Measurements from ENCODE around the gene NCBP3.
"Not testable (repeated sequence)": the region's sequence is repeated elsewhere in the genome, so short reads cannot be mapped to it uniquely, and the experiment has no call there.

Gene NCBP3

GRCh38 chr17:3847165-3847670 is 1.2 kb upstream of the NCBP3 start:
- DNase-seq (ENCODE audit: low read depth) = no peak

GRCh38 chr17:3846437-3847164 is 555 bp upstream of the NCBP3 start:
- no peak for DNase-seq (ENCODE audit: low read depth)

GRCh38 chr17:3845291-3845620 is 790 bp downstream of the NCBP3 start:
- no peak for DNase-seq (ENCODE audit: low read depth)

- not testable (repeated sequence) for DNase-seq (ENCODE audit: low read depth)
Measured at GRCh38 chr17:3844556-3844955, 1.5 kb downstream of the NCBP3 start.

- DNase-seq (ENCODE audit: low read depth) = no peak
Measured at GRCh38 chr17:3843935-3844516, 2.0 kb downstream of the NCBP3 start.

GRCh38 chr17:3838206-3838605 is 7.8 kb downstream of the NCBP3 start:
- no peak for DNase-seq (ENCODE audit: low read depth)

- no peak for DNase-seq (ENCODE audit: low read depth)
Measured at GRCh38 chr17:3836551-3836950, 9.5 kb downstream of the NCBP3 start.

GRCh38 chr17:3835410-3836229 is 10.4 kb downstream of the NCBP3 start:
- no peak for DNase-seq (ENCODE audit: low read depth)

GRCh38 chr17:3834811-3835210 is 11.2 kb downstream of the NCBP3 start:
- no peak for DNase-seq (ENCODE audit: low read depth)

GRCh38 chr17:3828852-3829232 is 17.2 kb downstream of the NCBP3 start:
- no peak for DNase-seq (ENCODE audit: low read depth)

- no peak for DNase-seq (ENCODE audit: low read depth)
Measured at GRCh38 chr17:3828151-3828851, 17.7 kb downstream of the NCBP3 start.

- no peak for DNase-seq (ENCODE audit: low read depth)
Measured at GRCh38 chr17:3827124-3827773, 18.8 kb downstream of the NCBP3 start.

GRCh38 chr17:3826191-3826590 is 19.9 kb downstream of the NCBP3 start:
- DNase-seq (ENCODE audit: low read depth) = no peak

- DNase-seq (ENCODE audit: low read depth) = no peak
Measured at GRCh38 chr17:3821101-3821500, 24.9 kb downstream of the NCBP3 start.

GRCh38 chr17:3818786-3819185 is 27.3 kb downstream of the NCBP3 start:
- DNase-seq (ENCODE audit: low read depth) = no peak

- DNase-seq (ENCODE audit: low read depth) = no peak
Measured at GRCh38 chr17:3817851-3818605, 28.0 kb downstream of the NCBP3 start.

GRCh38 chr17:3815925-3816324 is 30.1 kb downstream of the NCBP3 start:
- no peak for DNase-seq (ENCODE audit: low read depth)

GRCh38 chr17:3815122-3815521 is 30.9 kb downstream of the NCBP3 start:
- DNase-seq (ENCODE audit: low read depth) = no peak

GRCh38 chr17:3814361-3814760 is 31.7 kb downstream of the NCBP3 start:
- DNase-seq (ENCODE audit: low read depth) = no peak

- no peak for DNase-seq (ENCODE audit: low read depth)
Measured at GRCh38 chr17:3813171-3813570, 32.9 kb downstream of the NCBP3 start.

GRCh38 chr17:3812771-3813170 is 33.3 kb downstream of the NCBP3 start:
- no peak for DNase-seq (ENCODE audit: low read depth)
